ENCODE results near the gene TIGAR. TPM values are rescaled to one million over a fixed set of nuclear protein-coding genes. Genes with fewer than 3 reads are reported as not detected.

Gene TIGAR
- total RNA-seq, 1 experiment from 2014 or later, result 42.7 TPM

DNA sequence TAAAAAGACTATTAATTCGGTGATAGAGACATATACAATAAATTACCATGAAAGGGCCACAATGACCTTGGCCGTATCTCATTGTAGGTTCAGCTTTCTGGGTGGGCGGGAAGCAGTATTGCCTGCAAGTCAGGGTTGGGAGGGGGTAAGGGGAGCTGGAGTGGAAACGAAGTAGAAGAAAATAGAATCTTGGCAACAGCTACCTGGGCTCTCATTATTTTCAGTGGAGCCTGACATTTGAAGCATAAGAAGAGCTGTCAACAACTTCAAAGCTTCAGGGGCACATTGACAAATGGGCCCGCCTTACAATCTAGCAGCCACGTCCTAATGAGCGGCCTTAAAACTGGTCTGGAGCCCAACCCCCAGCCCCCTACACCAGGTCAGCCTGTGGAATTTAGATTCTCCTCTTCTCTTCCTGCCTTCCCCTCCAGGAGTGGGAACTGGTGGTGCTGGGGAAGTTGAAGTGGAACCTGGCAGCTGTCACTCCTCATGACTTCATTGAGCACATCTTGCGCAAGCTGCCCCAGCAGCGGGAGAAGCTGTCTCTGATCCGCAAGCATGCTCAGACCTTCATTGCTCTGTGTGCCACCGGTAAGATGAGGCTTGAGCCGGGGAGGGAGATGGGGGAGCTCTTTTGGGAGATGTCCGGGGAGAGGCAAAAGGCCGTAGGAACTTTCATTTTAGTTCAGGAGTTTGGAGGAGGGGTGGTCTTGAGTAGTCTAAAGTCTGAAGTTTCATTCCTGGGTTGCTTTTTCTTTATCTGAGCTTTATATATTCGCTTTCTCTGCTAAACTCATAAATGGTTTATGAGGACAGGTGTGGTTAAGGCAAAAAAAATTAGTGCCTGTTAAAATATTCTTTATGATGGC, 42.5 kb upstream of the TIGAR start:
- Mint-ChIP-seq H3K9me3 (ENCODE audit: unreplicated experiment) (no peaks in the 10 kb centered on the region), H3K27me3 (ENCODE audit: insufficient read depth, unreplicated experiment) (peaks cover 18% of the 10 kb centered on the region), H3K36me3 (ENCODE audit: insufficient read depth, unreplicated experiment) (peaks cover 60% of the 10 kb centered on the region), H3K4me1 (ENCODE audit: low read depth, unreplicated experiment) (peaks cover 45% of the 10 kb centered on the region), H3K4me3 (ENCODE audit: unreplicated experiment) (peak overlapping the region; percentile 37), H3K27ac (ENCODE audit: unreplicated experiment) (no peak overlapping the region)
- Histone ChIP-seq H3K36me3 (ENCODE audit: control insufficient read depth, insufficient read depth, low read length) (no peaks in the 10 kb centered on the region), H3K4me3 (ENCODE audit: low read depth, low read length) (no peak overlapping the region), H3K4me1 (peaks cover 35% of the 10 kb centered on the region), H3K9me3 (no peaks in the 10 kb centered on the region), H3K27me3 (replicated peaks; ENCODE audit: control insufficient read depth, insufficient read depth, low read length) (peaks cover 9% of the 10 kb centered on the region)
- TF ChIP-seq, protein P1, sequence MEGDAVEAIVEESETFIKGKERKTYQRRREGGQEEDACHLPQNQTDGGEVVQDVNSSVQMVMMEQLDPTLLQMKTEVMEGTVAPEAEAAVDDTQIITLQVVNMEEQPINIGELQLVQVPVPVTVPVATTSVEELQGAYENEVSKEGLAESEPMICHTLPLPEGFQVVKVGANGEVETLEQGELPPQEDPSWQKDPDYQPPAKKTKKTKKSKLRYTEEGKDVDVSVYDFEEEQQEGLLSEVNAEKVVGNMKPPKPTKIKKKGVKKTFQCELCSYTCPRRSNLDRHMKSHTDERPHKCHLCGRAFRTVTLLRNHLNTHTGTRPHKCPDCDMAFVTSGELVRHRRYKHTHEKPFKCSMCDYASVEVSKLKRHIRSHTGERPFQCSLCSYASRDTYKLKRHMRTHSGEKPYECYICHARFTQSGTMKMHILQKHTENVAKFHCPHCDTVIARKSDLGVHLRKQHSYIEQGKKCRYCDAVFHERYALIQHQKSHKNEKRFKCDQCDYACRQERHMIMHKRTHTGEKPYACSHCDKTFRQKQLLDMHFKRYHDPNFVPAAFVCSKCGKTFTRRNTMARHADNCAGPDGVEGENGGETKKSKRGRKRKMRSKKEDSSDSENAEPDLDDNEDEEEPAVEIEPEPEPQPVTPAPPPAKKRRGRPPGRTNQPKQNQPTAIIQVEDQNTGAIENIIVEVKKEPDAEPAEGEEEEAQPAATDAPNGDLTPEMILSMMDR (IDR thresholded peaks at IDR 0.05; ENCODE audit: insufficient read depth in 1 of 2, low read depth in 1 of 2, low read length in 1 of 2, severe bottlenecking in 1 of 2, unreplicated experiment in 1 of 2), result no peak
- ChIA-PET POLR2A (interaction anchor here (0.6 kb wide), 1 partner anchor 114 kb away, joined by 7 read pairs; no protein-coding TSS in a partner anchor), CTCF (interaction anchor here (0.6 to 3.9 kb wide), 4 partner anchors 25 to 394 kb away, joined by 3 to 93 read pairs (median 48); no protein-coding TSS in a partner anchor)
- intact Hi-C loops (cut with micrococcal nuclease; ENCODE audit: unreplicated experiment), result no loop called here
- no TSS peak for BruUV-seq (replicated peaks)
- peak in 1 of 2 experiments; percentile 50 for DNase-seq

DNA sequence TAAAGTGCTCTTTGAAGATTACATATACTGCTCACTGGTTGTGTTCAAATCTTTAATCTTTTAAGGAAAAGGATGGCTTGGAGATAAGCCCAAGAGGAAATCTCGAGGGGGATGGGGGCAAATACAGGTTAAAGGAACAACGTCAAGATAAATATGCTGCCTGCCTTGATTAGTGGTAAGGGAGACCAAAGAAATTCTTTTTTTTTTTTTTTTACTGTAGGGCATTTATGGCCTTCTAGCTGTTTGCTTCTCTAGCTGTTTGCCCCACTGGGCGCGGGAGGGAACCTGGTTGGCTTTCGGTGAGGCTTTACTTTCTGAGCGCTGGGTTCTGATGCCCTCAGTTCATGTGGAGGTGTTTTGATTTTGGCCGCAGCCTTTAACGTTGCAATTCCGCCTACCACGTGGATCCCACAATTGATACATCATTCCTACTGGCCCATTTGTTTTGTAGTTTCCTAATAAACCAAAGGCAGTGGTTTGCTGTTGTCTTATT, 41.8 kb upstream of the TIGAR start:
- peaks cover 15% of the 10 kb centered on the region for H3K27me3 Mint-ChIP-seq (ENCODE audit: insufficient read depth, unreplicated experiment)
- Histone ChIP-seq H3K4me1 (peaks cover 35% of the 10 kb centered on the region), H3K36me3 (ENCODE audit: control insufficient read depth, insufficient read depth, low read length) (no peaks in the 10 kb centered on the region), H3K4me3 (ENCODE audit: low read depth, low read length) (no peak overlapping the region), H3K27me3 (replicated peaks; ENCODE audit: control insufficient read depth, insufficient read depth, low read length) (peaks cover 4% of the 10 kb centered on the region), H3K9me3 (no peaks in the 10 kb centered on the region)
- ChIA-PET POLR2A (interaction anchor here (0.6 to 1.0 kb wide), 4 partner anchors 31 to 406 kb away, joined by 3 to 7 read pairs (median 5); no protein-coding TSS in a partner anchor), CTCF (interaction anchor here (0.6 to 3.9 kb wide), 3 partner anchors 25 to 395 kb away, joined by 3 to 93 read pairs (median 47); no protein-coding TSS in a partner anchor)
- peak overlapping the region; percentile 37 for H3K4me3 Mint-ChIP-seq (ENCODE audit: unreplicated experiment)
- intact Hi-C loops (cut with micrococcal nuclease; ENCODE audit: unreplicated experiment), result no loop called here
- H3K27ac Mint-ChIP-seq (ENCODE audit: unreplicated experiment), result no peak overlapping the region
- H3K4me1 Mint-ChIP-seq (ENCODE audit: low read depth, unreplicated experiment), result peaks cover 45% of the 10 kb centered on the region
- DNase-seq, result peak in 1 of 2 experiments; percentile 17
- peaks cover 60% of the 10 kb centered on the region for H3K36me3 Mint-ChIP-seq (ENCODE audit: insufficient read depth, unreplicated experiment)
- no TSS peak for BruUV-seq (replicated peaks)
- TF ChIP-seq, protein P1 (IDR thresholded peaks at IDR 0.05; ENCODE audit: insufficient read depth in 1 of 2, low read depth in 1 of 2, low read length in 1 of 2, severe bottlenecking in 1 of 2, unreplicated experiment in 1 of 2), result no peak
- H3K9me3 Mint-ChIP-seq (ENCODE audit: unreplicated experiment), result no peaks in the 10 kb centered on the region

DNA sequence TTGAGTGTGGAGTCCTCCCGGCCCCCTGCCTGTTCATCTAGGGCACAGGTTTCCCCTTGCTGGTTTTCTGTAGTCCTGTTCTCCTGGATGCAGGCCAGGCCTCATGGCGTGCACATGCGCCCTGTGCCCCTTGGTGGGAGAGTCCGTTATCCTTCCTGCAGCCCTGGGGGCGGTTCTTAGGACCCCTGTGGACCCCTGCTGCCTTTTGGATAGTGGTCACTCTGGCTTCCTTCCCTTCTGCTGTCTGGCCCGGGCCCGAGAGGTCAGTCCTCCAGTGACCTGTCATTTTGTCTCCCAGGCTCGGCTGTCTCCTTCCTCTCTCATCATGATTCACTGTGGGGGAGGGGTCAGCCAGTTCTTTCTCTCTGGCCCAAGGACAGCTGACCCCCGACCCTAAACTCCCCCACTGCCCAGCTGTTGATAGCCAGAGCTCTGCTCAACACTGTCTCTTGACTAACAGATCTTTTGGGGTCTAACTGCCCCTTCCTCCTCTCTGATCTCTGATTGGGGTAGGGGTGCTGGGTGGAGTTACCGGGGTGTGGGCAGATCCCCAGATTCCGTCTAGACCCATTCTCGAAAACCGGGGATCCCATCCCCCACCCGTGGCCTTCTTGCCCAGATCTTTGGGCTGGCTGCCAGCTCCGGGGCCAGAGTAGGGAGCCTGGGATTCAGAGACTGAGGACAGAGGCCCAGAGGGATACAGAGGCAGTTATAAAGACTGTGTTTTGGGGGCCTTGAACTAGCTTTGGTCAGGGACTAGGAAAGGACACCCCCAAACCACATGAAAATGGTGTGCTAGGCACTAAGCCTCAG, 40.5 kb upstream of the TIGAR start:
- H3K27ac Mint-ChIP-seq (ENCODE audit: unreplicated experiment), result no peak overlapping the region
- Histone ChIP-seq H3K4me3 (ENCODE audit: low read depth, low read length) (no peak overlapping the region), H3K9me3 (no peaks in the 10 kb centered on the region), H3K27me3 (replicated peaks; ENCODE audit: control insufficient read depth, insufficient read depth, low read length) (no peaks in the 10 kb centered on the region), H3K4me1 (peaks cover 35% of the 10 kb centered on the region), H3K36me3 (ENCODE audit: control insufficient read depth, insufficient read depth, low read length) (no peaks in the 10 kb centered on the region)
- TF ChIP-seq, protein P1 (IDR thresholded peaks at IDR 0.05; ENCODE audit: insufficient read depth in 1 of 2, low read depth in 1 of 2, low read length in 1 of 2, severe bottlenecking in 1 of 2, unreplicated experiment in 1 of 2), result no peak
- BruUV-seq (replicated peaks), result no TSS peak
- ChIA-PET CTCF (no interaction called here), POLR2A (no interaction called here)
- intact Hi-C loops (cut with micrococcal nuclease; ENCODE audit: unreplicated experiment), result no loop called here
- H3K4me3 Mint-ChIP-seq (ENCODE audit: unreplicated experiment), result no peak overlapping the region
- H3K36me3 Mint-ChIP-seq (ENCODE audit: insufficient read depth, unreplicated experiment), result peaks cover 60% of the 10 kb centered on the region
- peaks cover 7% of the 10 kb centered on the region for H3K27me3 Mint-ChIP-seq (ENCODE audit: insufficient read depth, unreplicated experiment)
- no peaks in the 10 kb centered on the region for H3K9me3 Mint-ChIP-seq (ENCODE audit: unreplicated experiment)
- no peak for DNase-seq
- peaks cover 39% of the 10 kb centered on the region for H3K4me1 Mint-ChIP-seq (ENCODE audit: low read depth, unreplicated experiment)

All from Caco-2 (cell line).